Esophagus squamous epithelium (tissue), 5 donors: Measurements from ENCODE around the gene PIK3CB. TPM values are rescaled to one million over a fixed set of nuclear protein-coding genes. Genes with fewer than 3 reads are reported as not detected.

Source experiments
- DNase-seq: peaks from one replicate; lab custom pipeline; 2025; lab: John Stamatoyannopoulos, UW
- H3K27ac ChIP-seq, 4 donors: fragments of 200-600 bp; sonication (generic); one replicate each; pipeline ENCODE4 v1.5.1; 2016 to 2019; ENCODE audit warnings: mild to moderate bottlenecking in 1 of 4
- H3K27me3 ChIP-seq, 4 donors: fragments of 200-600 bp; sonication (generic); 1 replicate in 3 of 4; 2 replicates in 1 of 4; pipeline versions ENCODE4 v1.5.1 to v1.6.0; 2017 to 2021; ENCODE audit warnings: antibody characterized with exemption in 1 of 4
- H3K36me3 ChIP-seq, 3 donors: fragments of 200-600 bp; sonication (generic); one replicate each; pipeline ENCODE4 v1.5.1; 2016 to 2019
- H3K4me1 ChIP-seq, 3 donors: fragments of 200-600 bp; sonication (generic); one replicate each; pipeline ENCODE4 v1.5.1; 2017 to 2019
- H3K4me3 ChIP-seq, 4 donors: fragments of 200-600 bp; sonication (generic); 1 replicate in 3 of 4; 2 replicates in 1 of 4; pipeline ENCODE4 v1.5.1; 2016 to 2019; ENCODE audit warnings: mild to moderate bottlenecking in 2 of 4, moderate library complexity in 1 of 4
- H3K9me3 ChIP-seq, 3 donors: fragments of 200-600 bp; sonication (generic); one replicate each; pipeline ENCODE4 v1.5.1; 2016 to 2019
- CTCF ChIP-seq, 6 experiments: fragments of 450-650 bp in 4 of 6; fragments of 200-600 bp in 2 of 6; sonication (generic) in 2 of 6; IDR thresholded peaks; one replicate each; pipeline ENCODE4 v1.5.1; 2016 to 2019; ENCODE audit warnings: antibody characterized with exemption in 6 of 6, mild to moderate bottlenecking in 4 of 6, moderate library complexity in 4 of 6
- POLR2A ChIP-seq, 4 donors: fragments of 450-650 bp; IDR thresholded peaks; one replicate each; pipeline ENCODE4 v1.6.1; 2017; ENCODE audit warnings: antibody characterized with exemption in 4 of 4, mild to moderate bottlenecking in 4 of 4, moderate library complexity in 3 of 4
- WGBS, 2 donors: methylation state at CpG; one replicate each; pipeline ENCODE4 v1.1.5; 2018; 5-methylcytosine and 5-hydroxymethylcytosine counted together
- intact Hi-C: fragments of 100-400 bp; cut with DNase I; formaldehyde crosslinking; loops from one replicate; pipeline ENCODE4 v1.15.0; 2022
- total RNA-seq, 4 donors: library from RNA; depleted of rRNA; stranded (reverse); fragments of >200 nt; gene quantifications; one replicate each; pipeline ENCODE4 v1.1.0, GENCODE V29; 2016
- donor health status: DM: yes; HTN: yes; CAD: no.

PIK3CB gene
- total RNA-seq, 4 donors from 2014 or later = 14.7 to 36.2 (median 28.5) TPM

GRCh38 chr3:138818185-138818860, 16.4 kb downstream of the PIK3CB start:
- Histone ChIP-seq H3K36me3 (no peaks in the 10 kb centered on the region), H3K4me1 (peaks cover 0 to 13% (median 7%) of the 10 kb centered on the region in 3 donors), H3K4me3 (no peak overlapping the region), H3K9me3 (no peaks in the 10 kb centered on the region), H3K27ac (peak overlapping the region in 1 of 4 donors; percentile 55), H3K27me3 (no peaks in the 10 kb centered on the region)
- intact Hi-C loops = no loop called here
- TF ChIP-seq POLR2A (IDR thresholded peaks at IDR 0.05) (no peak), CTCF (IDR thresholded peaks at IDR 0.05) (no peak)
- no peak for DNase-seq
- 90 to 100% methylated on average over 1 of the region's 1 CpG for WGBS, 2 donors

GRCh38 chr3:138817695-138818094, 17.0 kb downstream of the PIK3CB start:
- Histone ChIP-seq H3K9me3 (no peaks in the 10 kb centered on the region), H3K27ac (peak overlapping the region in 1 of 4 donors; percentile 55)

GRCh38 chr3:138812806-138813205, 21.9 kb downstream of the PIK3CB start:
- TF ChIP-seq CTCF (IDR thresholded peaks at IDR 0.05) (no peak), POLR2A (IDR thresholded peaks at IDR 0.05) (no peak)
- Histone ChIP-seq H3K9me3 (no peaks in the 10 kb centered on the region), H3K4me1 (peaks cover 0 to 3% (median under 1%) of the 10 kb centered on the region in 3 donors), H3K36me3 (no peaks in the 10 kb centered on the region), H3K4me3 (no peak overlapping the region), H3K27me3 (no peaks in the 10 kb centered on the region), H3K27ac (no peak overlapping the region)
- 77 to 87% methylated on average over 2 of the region's 2 CpGs for WGBS, 2 donors
- DNase-seq = no peak
- intact Hi-C loops = no loop called here

More at GRCh38 chr3:138817695-138818094, 17.0 kb downstream of the PIK3CB start:
- Histone ChIP-seq H3K4me3 (no peak overlapping the region), H3K36me3 (no peaks in the 10 kb centered on the region), H3K27me3 (no peaks in the 10 kb centered on the region), H3K4me1 (peaks cover 0 to 11% (median 7%) of the 10 kb centered on the region in 3 donors)
- intact Hi-C loops = no loop called here
- 84 to 87% methylated on average over 3 of the region's 3 CpGs for WGBS, 2 donors
- no peak for TF ChIP-seq POLR2A (IDR thresholded peaks at IDR 0.05)
- TF ChIP-seq CTCF (IDR thresholded peaks at IDR 0.05) = no peak
- DNase-seq = no peak

- DNase-seq = no peak
- no peak for TF ChIP-seq POLR2A (IDR thresholded peaks at IDR 0.05)
- TF ChIP-seq CTCF (IDR thresholded peaks at IDR 0.05) = no peak
- no peaks in the 10 kb centered on the region for H3K9me3 ChIP-seq
- no peaks in the 10 kb centered on the region for H3K4me1 ChIP-seq
- no peak overlapping the region for H3K27ac ChIP-seq
- H3K27me3 ChIP-seq = no peaks in the 10 kb centered on the region
- no peak overlapping the region for H3K4me3 ChIP-seq
- H3K36me3 ChIP-seq = peaks cover 0 to 9% (median 0%) of the 10 kb centered on the region in 3 donors
- 81 to 83% methylated on average over 6 of the region's 6 CpGs for WGBS, 2 donors
- intact Hi-C loops = no loop called here
Observed at GRCh38 chr3:138809500-138810256, 25.1 kb downstream of the PIK3CB start.
